SK-N-SH (cell line): Measurements from ENCODE around the gene CDKL4.

Source experiments
- FOSL2 ChIP-seq: IDR thresholded peaks from 2 replicates; pipeline ENCODE4 v1.4.0; 2012; ENCODE audit warnings: low read depth, mild to moderate bottlenecking, moderate library complexity, borderline replicate concordance
- MXI1 ChIP-seq: IDR thresholded peaks from 2 replicates; pipeline ENCODE4 v1.6.1; 2012; ENCODE audit warnings: mild to moderate bottlenecking, low read depth, low read length, improper control_type of control experiment
- POLR2AphosphoS5 ChIP-seq: IDR thresholded peaks from 2 replicates; pipeline ENCODE4 v1.6.1; 2012; ENCODE audit warnings: low read depth, low read length
- RAD21 ChIP-seq: IDR thresholded peaks from 2 replicates; pipeline ENCODE4 v1.6.1; 2012; ENCODE audit warnings: mild to moderate bottlenecking, low read length
- RFX5 ChIP-seq: IDR thresholded peaks from 2 replicates; pipeline ENCODE4 v1.6.1; 2012; ENCODE audit warnings: mild to moderate bottlenecking, improper control_type of control experiment, low read length
- RXRA ChIP-seq: IDR thresholded peaks from 2 replicates; pipeline ENCODE4 v1.4.0; 2012; ENCODE audit warnings: low read depth, mild to moderate bottlenecking, borderline replicate concordance
- SIN3A ChIP-seq: IDR thresholded peaks from 2 replicates; pipeline ENCODE4 v1.6.1; 2012; ENCODE audit warnings: low read depth, mild to moderate bottlenecking, low read length, moderate library complexity, borderline replicate concordance
- SMC3 ChIP-seq: IDR thresholded peaks from 2 replicates; pipeline ENCODE4 v1.6.1; 2012; ENCODE audit warnings: low read depth, low read length, improper control_type of control experiment
- TF ChIP-seq, protein P1 (sequence below): fragments of 200-600 bp; sonication (generic); IDR thresholded peaks from 2 replicates; pipeline ENCODE4 v1.6.1; 2017; ENCODE audit warnings: antibody characterized with exemption, mild to moderate bottlenecking, moderate library complexity

DNA sequence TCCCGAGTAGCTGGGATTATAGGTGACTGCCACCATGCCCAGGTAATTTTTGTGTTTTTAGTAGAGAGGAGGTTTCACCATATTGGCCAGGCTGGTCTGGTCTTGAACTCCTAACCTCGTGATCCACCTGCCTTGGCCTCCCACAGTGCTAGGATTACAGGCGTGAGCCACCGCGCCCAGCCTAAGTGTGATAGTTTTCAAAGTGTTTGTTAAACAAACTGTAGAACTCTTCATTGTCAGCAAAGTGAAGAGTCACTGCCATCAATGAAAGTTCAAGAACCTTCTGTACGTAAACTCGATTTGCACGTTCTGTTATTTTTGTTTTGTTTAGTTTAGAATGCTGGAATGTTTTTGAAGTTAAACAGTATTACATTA lies 104.9 kb downstream of the CDKL4 start:
- TF ChIP-seq SMC3 (no peak), MXI1 (no peak), FOSL2 (no peak), RAD21 (no peak), RFX5 (no peak), POLR2AphosphoS5 (no peak), RXRA (no peak), SIN3A (no peak)
- TF ChIP-seq, protein P1, sequence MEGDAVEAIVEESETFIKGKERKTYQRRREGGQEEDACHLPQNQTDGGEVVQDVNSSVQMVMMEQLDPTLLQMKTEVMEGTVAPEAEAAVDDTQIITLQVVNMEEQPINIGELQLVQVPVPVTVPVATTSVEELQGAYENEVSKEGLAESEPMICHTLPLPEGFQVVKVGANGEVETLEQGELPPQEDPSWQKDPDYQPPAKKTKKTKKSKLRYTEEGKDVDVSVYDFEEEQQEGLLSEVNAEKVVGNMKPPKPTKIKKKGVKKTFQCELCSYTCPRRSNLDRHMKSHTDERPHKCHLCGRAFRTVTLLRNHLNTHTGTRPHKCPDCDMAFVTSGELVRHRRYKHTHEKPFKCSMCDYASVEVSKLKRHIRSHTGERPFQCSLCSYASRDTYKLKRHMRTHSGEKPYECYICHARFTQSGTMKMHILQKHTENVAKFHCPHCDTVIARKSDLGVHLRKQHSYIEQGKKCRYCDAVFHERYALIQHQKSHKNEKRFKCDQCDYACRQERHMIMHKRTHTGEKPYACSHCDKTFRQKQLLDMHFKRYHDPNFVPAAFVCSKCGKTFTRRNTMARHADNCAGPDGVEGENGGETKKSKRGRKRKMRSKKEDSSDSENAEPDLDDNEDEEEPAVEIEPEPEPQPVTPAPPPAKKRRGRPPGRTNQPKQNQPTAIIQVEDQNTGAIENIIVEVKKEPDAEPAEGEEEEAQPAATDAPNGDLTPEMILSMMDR: no peak
